Body of pancreas (tissue), 4 donors: ENCODE results near the gene PRPF18.

Source experiments
- CTCF ChIP-seq, 7 experiments: fragments of 450-650 bp in 4 of 7; fragments of 200-600 bp in 3 of 7; sonication (generic) in 3 of 7; IDR thresholded peaks; one replicate each; pipeline ENCODE4 v1.5.1; 2016 to 2019; ENCODE audit warnings: antibody characterized with exemption in 7 of 7
- POLR2A ChIP-seq, 3 donors: fragments of 450-650 bp; IDR thresholded peaks; one replicate each; pipeline ENCODE4 v1.6.1; 2016; ENCODE audit warnings: antibody characterized with exemption in 3 of 3, mild to moderate bottlenecking in 2 of 3

- TF ChIP-seq CTCF (IDR thresholded peaks at IDR 0.05) = no peak
- TF ChIP-seq POLR2A (IDR thresholded peaks at IDR 0.05) = peak in 1 of 3 donors; percentile 12
Observed at GRCh38 chr10:13608246-13608853, 21.6 kb downstream of the PRPF18 start.
